RWPE1 (cell line): ENCODE measurements around the gene HEXIM2.

Experiments
- CTCF ChIA-PET: fragments of 350-600 bp; sonication (Branson Sonifier 250); formaldehyde crosslinking; extraction: SDS; loops from one replicate; lab custom pipeline; 2021; lab: Yijun Ruan, JAX
- POLR2A ChIA-PET: fragments of 400-600 bp; formaldehyde crosslinking; extraction: SDS; loops from one replicate; lab custom pipeline; 2020; ENCODE audit warnings: antibody characterized with exemption; ENCODE audit not compliant: low non-redundant PET; lab: Yijun Ruan, JAX
- DNase-seq: peaks from one replicate; pipeline ENCODE4 v3.0.0; 2012; ENCODE audit warnings: low spot score
- H3K27ac ChIP-seq: fragments of 450-650 bp; 2 replicates; pipeline ENCODE4 v1.5.1; 2017
- TF ChIP-seq, protein P1 (sequence below): fragments of 450-650 bp; conservative IDR thresholded peaks from 2 replicates; pipeline ENCODE4 v1.5.1; 2017; ENCODE audit warnings: low read depth, mild to moderate bottlenecking

The HEXIM2 gene

DNA sequence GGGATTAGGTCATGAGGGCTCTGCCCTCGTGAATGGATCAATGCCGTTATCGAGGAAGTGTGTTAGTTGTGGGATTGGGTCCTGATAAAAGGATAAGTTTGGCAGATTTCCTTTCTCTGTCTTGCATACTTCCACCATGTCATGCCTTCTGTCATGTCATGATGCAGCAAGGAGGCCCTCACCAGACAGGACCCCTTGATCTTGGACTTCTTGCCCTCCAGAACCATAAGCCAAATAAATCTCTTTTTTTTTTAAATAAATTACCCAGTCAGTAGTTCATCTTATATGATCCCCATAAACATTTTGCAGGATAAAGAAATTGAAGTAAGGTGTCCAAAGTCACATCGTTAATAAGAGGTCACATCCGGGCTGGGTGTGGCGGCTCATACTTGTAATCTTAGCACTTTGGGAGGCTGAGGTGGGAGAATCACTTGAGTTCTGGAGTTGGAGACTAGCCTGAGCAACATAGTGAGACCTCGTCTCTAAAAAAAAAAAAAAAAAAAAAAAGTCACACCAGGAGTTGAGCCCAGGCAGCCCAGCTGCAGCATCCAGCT, 25.2 kb downstream of the HEXIM2 start:
- ChIA-PET POLR2A (no interaction called here), CTCF (no interaction called here)
- TF ChIP-seq, protein P1, sequence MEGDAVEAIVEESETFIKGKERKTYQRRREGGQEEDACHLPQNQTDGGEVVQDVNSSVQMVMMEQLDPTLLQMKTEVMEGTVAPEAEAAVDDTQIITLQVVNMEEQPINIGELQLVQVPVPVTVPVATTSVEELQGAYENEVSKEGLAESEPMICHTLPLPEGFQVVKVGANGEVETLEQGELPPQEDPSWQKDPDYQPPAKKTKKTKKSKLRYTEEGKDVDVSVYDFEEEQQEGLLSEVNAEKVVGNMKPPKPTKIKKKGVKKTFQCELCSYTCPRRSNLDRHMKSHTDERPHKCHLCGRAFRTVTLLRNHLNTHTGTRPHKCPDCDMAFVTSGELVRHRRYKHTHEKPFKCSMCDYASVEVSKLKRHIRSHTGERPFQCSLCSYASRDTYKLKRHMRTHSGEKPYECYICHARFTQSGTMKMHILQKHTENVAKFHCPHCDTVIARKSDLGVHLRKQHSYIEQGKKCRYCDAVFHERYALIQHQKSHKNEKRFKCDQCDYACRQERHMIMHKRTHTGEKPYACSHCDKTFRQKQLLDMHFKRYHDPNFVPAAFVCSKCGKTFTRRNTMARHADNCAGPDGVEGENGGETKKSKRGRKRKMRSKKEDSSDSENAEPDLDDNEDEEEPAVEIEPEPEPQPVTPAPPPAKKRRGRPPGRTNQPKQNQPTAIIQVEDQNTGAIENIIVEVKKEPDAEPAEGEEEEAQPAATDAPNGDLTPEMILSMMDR: no peak
- no peak overlapping the region for H3K27ac ChIP-seq
- no peak for DNase-seq

DNA sequence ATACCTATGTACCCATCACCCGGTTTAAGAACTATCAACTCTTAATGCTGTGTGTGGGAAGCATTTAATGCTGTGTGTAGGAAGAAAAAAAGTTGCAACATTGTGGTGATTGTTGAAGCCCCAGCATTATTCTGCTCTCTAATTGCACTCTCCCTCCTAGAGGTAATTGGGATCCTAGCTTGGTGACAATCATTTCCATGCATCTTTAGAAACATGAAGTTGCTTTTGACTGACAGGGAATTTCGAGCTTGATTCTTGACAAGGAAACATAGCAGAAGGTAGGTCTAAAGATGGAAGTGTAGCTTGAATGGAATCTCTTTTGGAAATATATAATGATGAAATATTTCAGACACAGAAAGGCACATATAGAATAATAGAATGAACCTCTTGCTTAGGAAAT, 27.3 kb downstream of the HEXIM2 start:
- CTCF ChIA-PET: interaction anchor here (0.5 to 1.0 kb wide), 2 partner anchors 8 to 18 kb away, joined by 3 to 4 read pairs; no protein-coding TSS in a partner anchor
- TF ChIP-seq, protein P1: no peak
- DNase-seq: no peak

DNA sequence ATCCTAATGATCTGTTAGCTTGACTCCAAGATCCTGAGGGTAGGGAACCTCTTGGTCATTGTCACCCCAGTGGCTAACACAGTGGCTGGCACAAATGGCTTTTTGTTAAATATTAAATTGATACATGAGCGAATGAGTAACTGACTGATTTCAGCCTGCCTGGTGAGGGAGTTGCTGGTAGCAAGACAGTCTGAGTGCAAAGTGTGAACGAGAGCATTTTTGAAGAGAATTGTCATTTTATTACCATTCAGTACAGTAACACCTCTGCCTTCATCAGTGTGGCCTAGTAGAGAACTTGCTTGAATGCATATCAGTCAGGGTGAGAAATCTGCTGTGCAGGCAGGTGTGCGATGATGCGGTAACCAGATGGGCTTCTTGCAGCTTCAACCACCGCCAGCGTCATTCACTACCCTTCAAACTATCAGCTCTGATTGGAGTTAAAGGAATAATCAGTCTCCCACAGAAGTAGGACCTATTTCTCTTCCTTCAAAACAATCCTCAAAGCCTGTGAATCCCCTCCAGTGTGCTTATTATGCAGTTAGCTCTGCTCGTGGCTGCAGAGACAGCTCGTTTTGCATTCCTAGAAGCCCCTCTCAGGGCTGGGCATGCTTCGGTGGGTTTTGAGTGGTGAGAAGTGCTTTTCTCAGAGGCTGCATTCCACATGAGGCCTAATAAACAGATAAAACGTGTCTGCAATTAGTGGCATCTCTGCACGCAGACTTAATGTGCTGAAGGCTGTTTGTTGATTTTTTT, 29.0 kb downstream of the HEXIM2 start:
- ChIA-PET POLR2A (no interaction called here), CTCF (interaction anchor here (0.9 to 2.0 kb wide), 2 partner anchors 41 to 54 kb away, joined by 3 to 4 read pairs; no protein-coding TSS in a partner anchor)
- no peak for DNase-seq

More for the DNA sequence above, 27.3 kb downstream of the HEXIM2 start:
- H3K27ac ChIP-seq: no peak overlapping the region
- POLR2A ChIA-PET: no interaction called here

DNA sequence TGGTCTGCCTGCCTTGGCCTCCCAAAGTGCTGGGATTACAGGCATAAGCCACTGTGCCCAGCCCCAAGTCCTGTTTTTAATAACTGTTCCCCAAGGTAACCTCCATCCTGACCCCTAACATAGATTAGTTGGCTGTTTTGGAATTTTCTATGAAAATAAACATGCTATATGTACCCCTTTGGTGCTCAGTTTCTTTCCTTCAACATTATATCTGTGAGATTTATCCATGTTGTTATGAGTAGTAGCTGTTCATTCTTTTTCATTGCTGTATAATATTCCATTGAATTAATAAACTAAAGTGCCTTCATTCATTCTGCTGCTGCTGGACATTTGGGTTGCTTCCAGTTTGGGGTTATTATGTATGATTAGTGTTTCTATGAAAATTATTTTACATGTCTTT, 33.7 kb downstream of the HEXIM2 start:
- ChIA-PET CTCF (interaction anchor here (1.1 to 4.7 kb wide), 2 partner anchors 23 to 59 kb away, joined by 5 to 65 read pairs; partner anchors contain the start of gene ACBD4), POLR2A (interaction anchor here (0.8 kb wide), 1 partner anchor 33 kb away, joined by 7 read pairs; no protein-coding TSS in a partner anchor)
- TF ChIP-seq, protein P1: no peak
- DNase-seq: no peak
- no peak overlapping the region for H3K27ac ChIP-seq

More for the DNA sequence above, 29.0 kb downstream of the HEXIM2 start:
- TF ChIP-seq, protein P1: no peak
- H3K27ac ChIP-seq: no peak overlapping the region

DNA sequence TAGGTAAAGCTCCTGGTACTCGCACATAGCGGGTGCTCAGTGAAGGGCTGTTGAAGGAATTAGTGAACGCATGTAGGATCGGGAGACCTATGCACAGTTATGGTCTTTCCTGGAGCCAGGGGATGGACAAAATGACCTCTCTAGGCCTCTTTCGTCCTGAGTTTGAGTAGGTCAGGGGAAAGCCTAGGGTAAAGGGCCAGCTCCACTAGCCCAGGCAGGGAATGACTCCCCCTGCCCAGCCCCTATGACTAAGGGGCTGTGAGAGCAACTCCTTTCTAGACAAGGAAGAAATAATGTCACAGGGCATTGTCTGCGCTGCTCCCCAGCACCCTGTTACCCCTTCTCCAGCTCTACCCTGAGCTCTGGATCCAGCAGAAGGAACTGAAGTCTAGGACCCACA, 35.4 kb downstream of the HEXIM2 start:
- peak overlapping the region; percentile 69 for H3K27ac ChIP-seq
- ChIA-PET CTCF (interaction anchor here (0.5 to 4.7 kb wide), 26 partner anchors 8 to 752 kb away, joined by 3 to 99 read pairs (median 5); partner anchors contain the start of genes ACBD4, HEXIM1 and HEXIM2), POLR2A (interaction anchor here (0.8 to 1.6 kb wide), 4 partner anchors 21 to 47 kb away, joined by 3 to 39 read pairs (median 4); partner anchors contain the start of gene HEXIM1)
- no peak for DNase-seq
- TF ChIP-seq, protein P1: no peak

DNA sequence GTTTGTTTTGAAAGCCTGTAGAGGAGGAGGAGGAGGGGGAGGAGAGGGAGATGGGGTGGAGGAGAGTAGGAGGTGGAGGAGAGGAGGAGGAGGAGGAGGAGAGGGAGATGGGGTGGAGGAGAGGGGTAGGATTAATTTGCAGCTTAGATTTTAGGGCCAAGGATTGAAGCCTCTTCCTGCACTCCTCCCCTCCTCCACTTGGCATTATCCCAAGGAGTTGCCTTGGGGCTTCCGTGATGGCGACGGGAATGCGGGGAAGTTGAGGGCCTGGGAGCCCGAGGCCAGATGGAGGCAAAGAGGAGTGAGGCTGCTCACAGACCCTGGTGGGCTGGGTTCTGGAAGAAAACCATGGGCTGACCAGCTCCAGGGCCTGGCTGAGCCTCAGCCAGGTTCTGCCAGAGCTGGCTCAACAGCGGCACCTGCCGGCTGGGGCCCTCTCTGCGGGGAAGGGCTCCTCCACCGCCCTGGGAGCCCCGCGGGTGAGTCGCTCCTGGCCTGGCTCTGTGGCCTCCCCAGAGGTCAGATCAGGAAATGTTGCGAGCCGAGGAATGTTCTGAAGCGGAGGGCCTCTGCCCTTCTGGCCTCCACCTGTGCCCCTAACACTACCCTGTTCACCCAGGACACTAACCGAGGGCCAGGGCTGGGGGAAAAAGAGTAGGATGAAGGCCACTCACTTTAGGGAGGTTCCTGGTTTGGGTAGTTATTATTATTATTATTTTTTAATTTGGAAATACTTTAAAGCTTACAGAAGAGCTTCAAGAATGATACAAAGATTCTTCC, 36.1 kb downstream of the HEXIM2 start:
- ChIA-PET CTCF (interaction anchor here (0.5 to 4.7 kb wide), 33 partner anchors 9 to 753 kb away, joined by 3 to 99 read pairs (median 4); partner anchors contain the start of genes ACBD4, HEXIM1 and HEXIM2), POLR2A (interaction anchor here (0.6 to 1.6 kb wide), 6 partner anchors 21 to 196 kb away, joined by 3 to 39 read pairs (median 4); partner anchors contain the start of genes ACBD4 and HEXIM1)
- peak; percentile 86 for DNase-seq
- TF ChIP-seq, protein P1: peak; percentile 99
- peak overlapping the region; percentile 69 for H3K27ac ChIP-seq
